ENCODE measurements around the gene ESYT2.
"Not testable (repeated sequence)": the region's sequence is repeated elsewhere in the genome, so short reads cannot be mapped to it uniquely, and the experiment has no call there.

Gene ESYT2

GRCh38 chr7:158710651-158711102 lies 118.6 kb downstream of the ESYT2 start:
- DNase-seq: no peak

GRCh38 chr7:158707610-158708009 lies 121.7 kb downstream of the ESYT2 start:
- DNase-seq: no peak

- no peak for DNase-seq
Observed at GRCh38 chr7:158706710-158707590, 122.4 kb downstream of the ESYT2 start.

- DNase-seq: no peak
Observed at GRCh38 chr7:158706273-158706704, 123.0 kb downstream of the ESYT2 start.

GRCh38 chr7:158705234-158705850 lies 124.0 kb downstream of the ESYT2 start:
- no peak for DNase-seq

- peak; percentile 98 for DNase-seq
Observed at GRCh38 chr7:158704524-158705233, 124.6 kb downstream of the ESYT2 start, which contains the start of gene NCAPG2. Gene NCAPG2 (minus strand): TSS chr7:158704804. CDS start chr7:158701899, 2,905 bp downstream.

GRCh38 chr7:158703679-158704523 lies 125.4 kb downstream of the ESYT2 start:
- DNase-seq: not testable (repeated sequence)

GRCh38 chr7:158702944-158703343 lies 126.4 kb downstream of the ESYT2 start:
- no peak for DNase-seq

- no peak for DNase-seq
Observed at GRCh38 chr7:158702196-158702595, 127.1 kb downstream of the ESYT2 start.

GRCh38 chr7:158700008-158700407 lies 129.3 kb downstream of the ESYT2 start:
- no peak for DNase-seq

- DNase-seq: no peak
Observed at GRCh38 chr7:158699341-158699740, 130.0 kb downstream of the ESYT2 start.

- no peak for DNase-seq
Observed at GRCh38 chr7:158698657-158699195, 130.6 kb downstream of the ESYT2 start.

- DNase-seq: not testable (repeated sequence)
Observed at GRCh38 chr7:158697597-158697996, 131.7 kb downstream of the ESYT2 start.

- DNase-seq: peak; percentile 50
Observed at GRCh38 chr7:158695726-158696452, 133.4 kb downstream of the ESYT2 start.

GRCh38 chr7:158695056-158695455 lies 134.3 kb downstream of the ESYT2 start:
- DNase-seq: no peak

- no peak for DNase-seq
Observed at GRCh38 chr7:158694650-158695049, 134.7 kb downstream of the ESYT2 start.

GRCh38 chr7:158689488-158689887 lies 139.8 kb downstream of the ESYT2 start:
- DNase-seq: no peak

GRCh38 chr7:158687406-158687805 lies 141.9 kb downstream of the ESYT2 start:
- no peak for DNase-seq

- no peak for DNase-seq
Observed at GRCh38 chr7:158685693-158686092, 143.6 kb downstream of the ESYT2 start.

- DNase-seq: no peak
Observed at GRCh38 chr7:158684329-158684728, 145.0 kb downstream of the ESYT2 start.

GRCh38 chr7:158683541-158683940 lies 145.8 kb downstream of the ESYT2 start:
- no peak for DNase-seq

All from KG1 (cell line).